ENCODE measurements around the gene OXER1.

The OXER1 gene

GRCh38 chr2:42754021-42754775, 9.7 kb downstream of the OXER1 start:
- DNase-seq (ENCODE audit: low read depth): no peak
- no peak overlapping the region for H3K4me3 ChIP-seq (ENCODE audit: low read depth, low read length)
- in situ Hi-C loops (cut with HindIII; ENCODE audit: low sequenced_read_pairs): no loop called here
- TF ChIP-seq CTCF (IDR thresholded peaks at IDR 0.05; ENCODE audit: low read depth, low read length, missing control alignments): no peak

- no peak for DNase-seq (ENCODE audit: low read depth)
- in situ Hi-C loops (cut with HindIII; ENCODE audit: low sequenced_read_pairs): no loop called here
- TF ChIP-seq CTCF (IDR thresholded peaks at IDR 0.05; ENCODE audit: low read depth, low read length, missing control alignments): no peak
- no peak overlapping the region for H3K4me3 ChIP-seq (ENCODE audit: low read depth, low read length)
These were observed 10.8 kb downstream of the OXER1 start for GRCh38 chr2:42752816-42753813.

GRCh38 chr2:42752314-42752713, 11.6 kb downstream of the OXER1 start:
- no peak for DNase-seq (ENCODE audit: low read depth)
- in situ Hi-C loops (cut with HindIII; ENCODE audit: low sequenced_read_pairs): no loop called here
- no peak for TF ChIP-seq CTCF (IDR thresholded peaks at IDR 0.05; ENCODE audit: low read depth, low read length, missing control alignments)
- no peak overlapping the region for H3K4me3 ChIP-seq (ENCODE audit: low read depth, low read length)

GRCh38 chr2:42748840-42749239, 15.1 kb downstream of the OXER1 start:
- no peak overlapping the region for H3K4me3 ChIP-seq (ENCODE audit: low read depth, low read length)
- TF ChIP-seq CTCF (IDR thresholded peaks at IDR 0.05; ENCODE audit: low read depth, low read length, missing control alignments): no peak
- DNase-seq (ENCODE audit: low read depth): no peak
- in situ Hi-C loops (cut with HindIII; ENCODE audit: low sequenced_read_pairs): no loop called here

GRCh38 chr2:42747422-42747821, 16.5 kb downstream of the OXER1 start:
- in situ Hi-C loops (cut with HindIII; ENCODE audit: low sequenced_read_pairs): no loop called here
- H3K4me3 ChIP-seq (ENCODE audit: low read depth, low read length): no peak overlapping the region
- no peak for TF ChIP-seq CTCF (IDR thresholded peaks at IDR 0.05; ENCODE audit: low read depth, low read length, missing control alignments)
- DNase-seq (ENCODE audit: low read depth): no peak

GRCh38 chr2:42744545-42745082, 19.3 kb downstream of the OXER1 start:
- H3K4me3 ChIP-seq (ENCODE audit: low read depth, low read length): no peak overlapping the region
- in situ Hi-C loops (cut with HindIII; ENCODE audit: low sequenced_read_pairs): no loop called here
- DNase-seq (ENCODE audit: low read depth): no peak
- TF ChIP-seq CTCF (IDR thresholded peaks at IDR 0.05; ENCODE audit: low read depth, low read length, missing control alignments): no peak

All from astrocyte of the cerebellum (primary cell).